ENCODE data around the gene NEURL1.

- TF ChIP-seq CTCF (conservative IDR thresholded peaks at IDR 0.05; ENCODE audit: low read length) (no peak), EZH2phosphoT487 (IDR thresholded peaks at IDR 0.05; ENCODE audit: borderline replicate concordance, low read depth, low read length) (no peak)
Observed at GRCh38 chr10:103517234-103518085, 24.0 kb downstream of the NEURL1 start.
